WTC11 (cell line): Measurements from ENCODE around the gene CYSTM1. TPM values are rescaled to one million over a fixed set of nuclear protein-coding genes. Genes with fewer than 3 reads are reported as not detected.

Source experiments
- ATAC-seq: fragments of 200-7000 bp; cut with Tn5 transposase; 2 replicates; pipeline ENCODE4 v1.10.0; 2021; ENCODE audit warnings: mild to moderate bottlenecking, moderate library complexity
- CTCF ChIA-PET: fragments of 300-600 bp; sonication (Branson Sonifier 250); formaldehyde crosslinking; loops from one replicate; lab custom pipeline; 2021; ENCODE audit warnings: antibody characterized with exemption; lab: Charles Lee
- POLR2A ChIA-PET: fragments of 350-600 bp; sonication (Branson Sonifier 250); formaldehyde crosslinking; loops from one replicate; lab custom pipeline; 2021; ENCODE audit warnings: antibody characterized with exemption; lab: Charles Lee
- DNase-seq: peaks from one replicate; pipeline ENCODE4 v3.0.0; 2021; ENCODE audit warnings: low spot score
- H3K27ac Mint-ChIP-seq: 2 replicates; pipeline ENCODE4 v1.8.0; 2021; ENCODE audit warnings: mixed read lengths
- H3K27me3 Mint-ChIP-seq: 2 replicates; pipeline ENCODE4 v1.8.0; 2021; ENCODE audit warnings: low read depth, mild to moderate bottlenecking, moderate library complexity, mixed read lengths
- H3K36me3 Mint-ChIP-seq: 2 replicates; pipeline ENCODE4 v1.8.0; 2021; ENCODE audit warnings: mixed read lengths
- H3K4me1 Mint-ChIP-seq: 2 replicates; pipeline ENCODE4 v1.8.0; 2022; ENCODE audit warnings: mixed read lengths
- H3K4me3 Mint-ChIP-seq: 2 replicates; pipeline ENCODE4 v1.8.0; 2021; ENCODE audit warnings: mild to moderate bottlenecking, moderate library complexity, mixed read lengths
- H3K9me3 Mint-ChIP-seq: 2 replicates; pipeline ENCODE4 v1.8.0; 2021; ENCODE audit warnings: mixed read lengths
- AR ChIP-seq: fragments of 250-450 bp; sonication (Bioruptor Pico); IDR thresholded peaks from 2 replicates; pipeline ENCODE4 v1.9.0; 2021; ENCODE audit warnings: mild to moderate bottlenecking
- CREM ChIP-seq: sonication (generic); formaldehyde crosslinking; IDR thresholded peaks from 2 replicates; pipeline ENCODE4 v1.8.1; 2022; ENCODE audit warnings: mild to moderate bottlenecking, missing genetic modification reagents, moderate library complexity
- CTCF ChIP-seq: fragments of 200-600 bp; IDR thresholded peaks from 2 replicates; pipeline ENCODE4 v1.8.0; 2022; ENCODE audit warnings: antibody characterized with exemption
- ELF4 ChIP-seq: sonication (generic); formaldehyde crosslinking; IDR thresholded peaks from 2 replicates; pipeline ENCODE4 v1.8.1; 2022; ENCODE audit warnings: low read depth, mild to moderate bottlenecking, moderate library complexity, missing genetic modification reagents
- FOXP1 ChIP-seq: sonication (generic); formaldehyde crosslinking; IDR thresholded peaks from 2 replicates; pipeline ENCODE4 v1.8.0; 2022; ENCODE audit warnings: missing genetic modification reagents, mild to moderate bottlenecking, moderate library complexity, borderline replicate concordance
- FOXP4 ChIP-seq: sonication (generic); formaldehyde crosslinking; IDR thresholded peaks from 2 replicates; pipeline ENCODE4 v1.8.0; 2022; ENCODE audit warnings: mild to moderate bottlenecking, missing genetic modification reagents
- NR2C2 ChIP-seq: sonication (generic); formaldehyde crosslinking; IDR thresholded peaks from 2 replicates; pipeline ENCODE4 v1.8.0; 2022; ENCODE audit warnings: mild to moderate bottlenecking, missing genetic modification reagents
- RELA ChIP-seq: sonication (generic); formaldehyde crosslinking; IDR thresholded peaks from 2 replicates; pipeline ENCODE4 v1.8.1; 2022; ENCODE audit warnings: missing genetic modification reagents, mild to moderate bottlenecking, borderline replicate concordance
- SMAD3 ChIP-seq: sonication (generic); formaldehyde crosslinking; IDR thresholded peaks from 2 replicates; pipeline ENCODE4 v1.8.0; 2022; ENCODE audit warnings: missing genetic modification reagents, mild to moderate bottlenecking, borderline replicate concordance
- STAT6 ChIP-seq: sonication (generic); formaldehyde crosslinking; conservative IDR thresholded peaks from 2 replicates; pipeline ENCODE4 v1.8.1; 2023; ENCODE audit warnings: mild to moderate bottlenecking, low read depth, missing genetic modification reagents, moderate library complexity
- TEAD1 ChIP-seq: sonication (generic); formaldehyde crosslinking; IDR thresholded peaks from 2 replicates; pipeline ENCODE4 v1.8.0; 2022; ENCODE audit warnings: mild to moderate bottlenecking, missing genetic modification reagents
- ZNF263 ChIP-seq: sonication (generic); formaldehyde crosslinking; IDR thresholded peaks from 2 replicates; pipeline ENCODE4 v1.8.1; 2022; ENCODE audit warnings: low read depth, mild to moderate bottlenecking, moderate library complexity, missing genetic modification reagents
- ZNF423 ChIP-seq: fragments of 250-450 bp; sonication (Bioruptor Pico); IDR thresholded peaks from 2 replicates; pipeline ENCODE4 v2.1.2; 2022; ENCODE audit warnings: mild to moderate bottlenecking, moderate library complexity
- ZNF532 ChIP-seq: fragments of 250-450 bp; sonication (Bioruptor Pico); IDR thresholded peaks from 2 replicates; pipeline ENCODE4 v1.9.0; 2021; ENCODE audit warnings: mild to moderate bottlenecking, borderline replicate concordance
- total RNA-seq: library from RNA; stranded (reverse); gene quantifications from 3 replicates; pipeline ENCODE4 v1.2.3, GENCODE V29; 2021

Gene CYSTM1
- total RNA-seq, 1 experiment from 2014 or later, result 29.3 TPM

GRCh38 chr5:140253985-140254384, 79.0 kb downstream of the CYSTM1 start:
- CTCF ChIA-PET, result interaction anchor here (1.3 to 5.2 kb wide), 4 partner anchors 10 to 105 kb away, joined by 3 to 26 read pairs (median 12); partner anchors contain the start of gene HBEGF

More at GRCh38 chr5:140253985-140254384, 79.0 kb downstream of the CYSTM1 start:
- Mint-ChIP-seq H3K27ac (no peak overlapping the region), H3K9me3 (no peaks in the 10 kb centered on the region), H3K27me3 (no peaks in the 10 kb centered on the region), H3K36me3 (peaks cover 11% of the 10 kb centered on the region; the same call in 1 of the 2 replicates), H3K4me1 (peaks cover 13% of the 10 kb centered on the region), H3K4me3 (no peak overlapping the region)
- POLR2A ChIA-PET, result interaction anchor here (2.2 kb wide), 1 partner anchor 92 kb away, joined by 6 read pairs; the partner anchor contains the start of gene HBEGF
- no peak for ATAC-seq
- TF ChIP-seq CTCF (no peak), CREM (CRISPR knock-in tag) (no peak), AR (CRISPR knock-in tag) (no peak), FOXP4 (CRISPR knock-in tag) (no peak), ZNF423 (CRISPR knock-in tag) (no peak), ELF4 (CRISPR knock-in tag) (no peak), ZNF532 (CRISPR knock-in tag) (no peak), NR2C2 (CRISPR knock-in tag) (no peak), RELA (CRISPR knock-in tag) (no peak), ZNF263 (CRISPR knock-in tag) (no peak), SMAD3 (CRISPR knock-in tag) (no peak), STAT6 (CRISPR knock-in tag) (no peak), TEAD1 (CRISPR knock-in tag) (no peak), FOXP1 (CRISPR knock-in tag) (no peak)
- no peak for DNase-seq
